Right lobe of liver (tissue), 6 donors: ENCODE results near the gene IFI44L. TPM values are rescaled to one million over a fixed set of nuclear protein-coding genes. Genes with fewer than 3 reads are reported as not detected.

ENCODE experiments used
- ATAC-seq, 4 donors: fragments of 200-7000 bp; cut with Tn5 transposase; one replicate each; pipeline ENCODE4 v1.9.1; 2020; ENCODE audit warnings: mild to moderate bottlenecking in 4 of 4, moderate library complexity in 4 of 4
- DNase-seq, 3 donors: peaks; one replicate each; pipeline ENCODE4 v3.0.0-alpha.2; 2020
- H3K27ac ChIP-seq, 3 donors: fragments of 200-600 bp; one replicate each; pipeline ENCODE4 v1.8.0; 2022
- H3K27me3 ChIP-seq, 2 donors: fragments of 200-600 bp; one replicate each; pipeline ENCODE4 v1.8.0; 2022
- H3K36me3 ChIP-seq, 4 donors: fragments of 200-600 bp; sonication (generic) in 1 of 4; one replicate each; pipeline versions ENCODE4 v1.5.1 to v1.8.0; 2017 to 2022; ENCODE audit warnings: control low read depth in 1 of 4
- H3K4me1 ChIP-seq, 4 donors: fragments of 200-600 bp; sonication (generic) in 1 of 4; one replicate each; pipeline versions ENCODE4 v1.5.1 to v1.8.0; 2017 to 2022; ENCODE audit warnings: control low read depth in 1 of 4
- H3K4me3 ChIP-seq, 3 donors: fragments of 200-600 bp; one replicate each; pipeline ENCODE4 v1.8.0; 2022
- H3K9me3 ChIP-seq, 4 donors: fragments of 200-600 bp; sonication (generic) in 1 of 4; one replicate each; pipeline versions ENCODE4 v1.5.1 to v1.8.0; 2017 to 2022; ENCODE audit warnings: control low read depth in 1 of 4
- CTCF ChIP-seq, 4 donors: fragments of 200-600 bp in 3 of 4; fragments of 450-650 bp in 1 of 4; IDR thresholded peaks; one replicate each; pipeline versions ENCODE4 v1.5.1 to v1.8.0; 2016 to 2022; ENCODE audit warnings: antibody characterized with exemption in 4 of 4, mild to moderate bottlenecking in 2 of 4
- POLR2A ChIP-seq: fragments of 450-650 bp; IDR thresholded peaks from one replicate; pipeline ENCODE4 v1.6.1; 2017; ENCODE audit warnings: antibody characterized with exemption, mild to moderate bottlenecking
- WGBS: methylation state at CpG from one replicate; pipeline ENCODE4 v1.1.6; 2018; ENCODE audit warnings: low coverage, low lambda C conversion rate; ENCODE audit not compliant: insufficient coverage; ENCODE audit errors: missing lambda C conversion rate; 5-methylcytosine and 5-hydroxymethylcytosine counted together
- intact Hi-C, 2 donors: fragments of 100-400 bp; cut with DNase I; formaldehyde crosslinking; loops; one replicate each; pipeline versions ENCODE4 v1.11.2 to v1.14.1; 2022
- long read RNA-seq: library from polyadenylated mRNA; unstranded; transcript quantifications from one replicate; pipeline ENCODE4 v2.0.0, GENCODE V29; 2019
- total RNA-seq, 6 experiments: library from RNA; depleted of rRNA in 2 of 6; stranded (reverse); fragments of >200 nt in 2 of 6; fragmentation: NEBNext Ultra II Directional in 3 of 6; extraction: Animal tissue kit (Norgen Biotek cat#: 25700) in 3 of 6; gene quantifications; one replicate each; pipeline versions ENCODE4 v1.1.0 to v1.2.4, GENCODE V29; 2016 to 2023
- donor health status: DM: no; HTN: yes; CAD: no.
- donor health status: DM: no; HTN: no; CAD: no.
- donor health status: DM: no; HTN: no; CAD: no.
- donor health status: DM: no; HTN: yes; CAD: no.
- donor health status: DM: no; HTN: yes; CAD: no.

IFI44L gene
- 1 to 10 TPM in 5 of 6 experiments, under 1 TPM in 1; 0.49 to 3.1 (median 1.7) TPM for total RNA-seq
- long read RNA-seq, partial matches to known transcripts = 0 of 1 reads
- long read RNA-seq, other reads (novel, unspliced or antisense) = 1 of 1 reads

DNA sequence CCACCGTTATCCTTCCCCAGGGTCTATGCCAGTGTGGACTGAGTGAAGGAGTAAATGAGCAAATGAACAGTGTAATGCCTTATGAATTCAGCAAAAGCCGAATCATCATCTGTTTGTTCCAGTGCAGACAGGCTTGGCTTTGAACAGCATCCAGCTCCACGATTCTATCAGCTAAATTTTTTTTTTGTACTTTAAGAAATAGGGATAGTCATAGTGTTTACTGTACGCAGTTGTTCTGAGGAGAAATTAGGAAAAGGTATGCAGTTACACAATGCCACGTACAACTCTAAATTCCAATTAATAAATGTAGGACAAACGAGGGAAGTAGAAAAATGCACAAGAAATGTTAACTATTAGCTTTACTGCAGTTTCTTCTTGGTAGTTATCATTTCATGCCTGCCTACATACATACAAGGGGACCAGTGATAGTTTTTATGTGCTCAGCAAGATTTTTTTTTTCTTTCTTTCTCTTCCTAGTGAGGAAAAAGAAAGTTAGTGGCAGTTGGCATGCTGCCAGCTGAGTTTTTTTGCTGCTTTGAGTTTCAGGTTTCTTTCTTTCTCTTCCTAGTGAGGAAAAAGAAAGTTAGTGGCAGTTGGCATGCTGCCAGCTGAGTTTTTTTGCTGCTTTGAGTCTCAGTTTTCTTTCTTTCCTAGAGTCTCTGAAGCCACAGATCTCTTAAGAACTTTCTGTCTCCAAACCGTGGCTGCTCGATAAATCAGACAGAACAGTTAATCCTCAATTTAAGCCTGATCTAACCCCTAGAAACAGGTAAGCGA is at the start of gene IFI44L:
IFI44L (plus strand) TSS at position 646 of the 777 bp plus-strand sequence. CDS start 7,468 bp downstream, outside the sequence.
- peak within 1 kb of the TSS; percentile 14 to 41 (median 30) for H3K27ac ChIP-seq
- peak within 1 kb of the TSS; percentile 5 to 28 (median 25) for H3K4me3 ChIP-seq
- intact Hi-C loops = loop anchor here (5.0 kb wide), 2 partner anchors 52 to 57 kb away; no protein-coding TSS in a partner anchor

DNA sequence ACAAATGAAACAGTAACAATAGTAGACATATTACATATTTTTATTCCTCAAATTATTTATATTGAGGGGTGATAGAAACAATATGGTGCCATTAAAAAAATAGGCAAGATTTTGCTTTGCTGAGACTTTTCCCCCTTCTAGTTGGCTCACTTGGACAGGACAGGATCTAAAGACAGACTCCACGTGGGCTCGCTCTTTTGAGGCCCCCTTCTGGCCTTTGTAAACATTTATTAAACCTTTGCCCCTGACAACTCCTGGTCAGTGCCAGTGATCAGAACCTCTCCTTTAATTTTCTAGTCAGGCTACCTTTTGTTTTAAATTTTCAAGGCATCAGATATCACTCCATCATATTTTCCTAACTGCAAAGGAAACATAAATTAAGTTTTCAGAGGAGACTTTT is 49.7 kb upstream of the IFI44L start:
- Histone ChIP-seq H3K4me1 (no peaks in the 10 kb centered on the region), H3K36me3 (no peaks in the 10 kb centered on the region), H3K4me3 (no peak overlapping the region), H3K27me3 (no peaks in the 10 kb centered on the region), H3K27ac (no peak overlapping the region), H3K9me3 (no peaks in the 10 kb centered on the region)
- TF ChIP-seq POLR2A (no peak), CTCF (IDR thresholded peaks at IDR 0.05) (no peak)
- ATAC-seq (peak in 1 of 4 donors; percentile 30), DNase-seq (no peak)
- 6% methylated on average over 2 of the region's 2 CpGs for WGBS
- intact Hi-C loops = no loop called here

More for the DNA sequence above, at the start of gene IFI44L:
- WGBS = 21% methylated on average over 9 of the region's 9 CpGs
- ATAC-seq (peak; percentile 5 to 26 (median 22)), DNase-seq (no peak)
- H3K27me3 ChIP-seq = no peaks in the 10 kb centered on the region
- H3K36me3 ChIP-seq = no peaks in the 10 kb centered on the region
- no peaks in the 10 kb centered on the region for H3K9me3 ChIP-seq
- TF ChIP-seq POLR2A (no peak), CTCF (IDR thresholded peaks at IDR 0.05) (no peak)
- no peaks in the 10 kb centered on the region for H3K4me1 ChIP-seq

- DNase-seq (no peak), ATAC-seq (no peak)
- Histone ChIP-seq H3K27me3 (no peaks in the 10 kb centered on the region), H3K4me1 (no peaks in the 10 kb centered on the region), H3K27ac (no peak overlapping the region), H3K36me3 (no peaks in the 10 kb centered on the region), H3K4me3 (no peak overlapping the region), H3K9me3 (no peaks in the 10 kb centered on the region)
- TF ChIP-seq POLR2A = no peak
- no peak for TF ChIP-seq CTCF (IDR thresholded peaks at IDR 0.05)
- intact Hi-C loops = no loop called here
- 62% methylated on average over 9 of the region's 9 CpGs for WGBS
Measured at GRCh38 chr1:78577257-78578100, 42.8 kb upstream of the IFI44L start.

DNA sequence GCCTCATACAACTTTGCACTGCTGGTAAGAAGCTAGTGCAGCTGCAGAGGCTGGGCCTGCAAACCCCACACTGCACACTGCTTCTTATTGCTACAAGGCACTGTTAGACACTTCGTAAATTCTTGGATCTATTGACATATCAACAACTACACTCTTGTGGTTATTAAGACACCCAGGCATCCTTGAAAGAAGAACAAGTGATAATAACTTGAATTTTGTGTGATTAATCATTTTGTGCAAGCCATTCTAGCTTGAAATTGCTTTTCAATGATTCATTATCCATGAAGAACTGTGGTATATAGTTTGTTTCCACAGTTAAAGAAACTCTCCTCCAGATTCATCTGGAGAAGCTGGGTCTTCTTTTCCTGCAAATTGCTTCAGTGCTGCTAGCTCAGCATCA is 33.7 kb upstream of the IFI44L start:
- H3K4me3 ChIP-seq = no peak overlapping the region
- WGBS = 71% methylated on average over 1 of the region's 1 CpG
- no peaks in the 10 kb centered on the region for H3K36me3 ChIP-seq
- no peaks in the 10 kb centered on the region for H3K9me3 ChIP-seq
- ATAC-seq (no peak), DNase-seq (no peak)
- TF ChIP-seq POLR2A (no peak), CTCF (IDR thresholded peaks at IDR 0.05) (no peak)
- intact Hi-C loops = no loop called here
- no peaks in the 10 kb centered on the region for H3K27me3 ChIP-seq
- H3K4me1 ChIP-seq = no peaks in the 10 kb centered on the region
- no peak overlapping the region for H3K27ac ChIP-seq
